ENCODE measurements around the gene S100P. TPM values are rescaled to one million over a fixed set of nuclear protein-coding genes. Genes with fewer than 3 reads are reported as not detected.
"Not testable (repeated sequence)": the region's sequence is repeated elsewhere in the genome, so short reads cannot be mapped to it uniquely, and the experiment has no call there.

Gene S100P
- total RNA-seq (2014; rRNA removed; shearing (Covaris generic)): not detected in 2 replicates

GRCh38 chr4:6693231-6694176 lies at the start of gene S100P:
Gene S100P (plus strand): TSS chr4:6693878. CDS start chr4:6693933, 55 bp downstream.
- DNase-seq (ENCODE audit: low read depth): no peak

GRCh38 chr4:6644792-6645530 lies 48.7 kb upstream of the S100P start:
- DNase-seq (ENCODE audit: low read depth): no peak

GRCh38 chr4:6647169-6647568 lies 46.5 kb upstream of the S100P start:
- DNase-seq (ENCODE audit: low read depth): no peak

GRCh38 chr4:6647582-6648230 lies 46.0 kb upstream of the S100P start:
- DNase-seq (ENCODE audit: low read depth): no peak

GRCh38 chr4:6649216-6649615 lies 44.5 kb upstream of the S100P start:
- no peak for DNase-seq (ENCODE audit: low read depth)

- DNase-seq (ENCODE audit: low read depth): not testable (repeated sequence)
Measured at GRCh38 chr4:6654211-6654610, 39.5 kb upstream of the S100P start.

- DNase-seq (ENCODE audit: low read depth): not testable (repeated sequence)
Measured at GRCh38 chr4:6655291-6655690, 38.4 kb upstream of the S100P start.

- DNase-seq (ENCODE audit: low read depth): no peak
Measured at GRCh38 chr4:6655924-6656323, 37.8 kb upstream of the S100P start.

- DNase-seq (ENCODE audit: low read depth): no peak
Measured at GRCh38 chr4:6657242-6658208, 36.2 kb upstream of the S100P start.

GRCh38 chr4:6658209-6658595 lies 35.5 kb upstream of the S100P start:
- no peak for DNase-seq (ENCODE audit: low read depth)

- peak; percentile 41 for DNase-seq (ENCODE audit: low read depth)
Measured at GRCh38 chr4:6658597-6659075, 35.0 kb upstream of the S100P start.

- no peak for DNase-seq (ENCODE audit: low read depth)
Measured at GRCh38 chr4:6659897-6660296, 33.8 kb upstream of the S100P start.

GRCh38 chr4:6660430-6660829 lies 33.2 kb upstream of the S100P start:
- no peak for DNase-seq (ENCODE audit: low read depth)

- DNase-seq (ENCODE audit: low read depth): no peak
Measured at GRCh38 chr4:6662591-6662990, 31.1 kb upstream of the S100P start.

- no peak for DNase-seq (ENCODE audit: low read depth)
Measured at GRCh38 chr4:6663596-6664393, 29.9 kb upstream of the S100P start.

GRCh38 chr4:6665320-6665654 lies 28.4 kb upstream of the S100P start:
- no peak for DNase-seq (ENCODE audit: low read depth)

GRCh38 chr4:6668391-6668790 lies 25.3 kb upstream of the S100P start:
- DNase-seq (ENCODE audit: low read depth): peak; percentile 72

GRCh38 chr4:6671648-6672047 lies 22.0 kb upstream of the S100P start:
- no peak for DNase-seq (ENCODE audit: low read depth)

GRCh38 chr4:6672131-6672530 lies 21.5 kb upstream of the S100P start:
- no peak for DNase-seq (ENCODE audit: low read depth)

- DNase-seq (ENCODE audit: low read depth): not testable (repeated sequence)
Measured at GRCh38 chr4:6672541-6673190, 21.0 kb upstream of the S100P start.
